ENCODE measurements around the gene AUTS2. TPM values are rescaled to one million over a fixed set of nuclear protein-coding genes. Genes with fewer than 3 reads are reported as not detected.

Gene AUTS2
- total RNA-seq, 4 donors from 2014 or later: 29.8 to 114 (median 59.4) TPM

- H3K27me3 ChIP-seq: peaks cover 5% of the 10 kb centered on the region
- H3K36me3 ChIP-seq: no peaks in the 10 kb centered on the region
- WGBS, 2 donors (ENCODE audit: low coverage in 1 of 2): 46 to 56% methylated on average over 3 to 4 of the region's 4 CpGs
- H3K4me1 ChIP-seq: no peaks in the 10 kb centered on the region
- no peaks in the 10 kb centered on the region for H3K9me3 ChIP-seq
- H3K27ac ChIP-seq: no peak overlapping the region
- no peak for DNase-seq
- in situ Hi-C loops (cut with MboI; ENCODE audit: low pct_ligation_motif_present in 1 of 4, low pct_unique_long_range_greater_than_20kb in 1 of 4, low sequenced_read_pairs in 3 of 4) (no loop called here), intact Hi-C loops (cut with DNase I; ENCODE audit: low total_unique reads) (no loop called here)
- TF ChIP-seq EP300 (IDR thresholded peaks at IDR 0.05; ENCODE audit: low read depth) (no peak), CTCF (IDR thresholded peaks at IDR 0.05) (no peak), POLR2AphosphoS5 (IDR thresholded peaks at IDR 0.05) (no peak), POLR2A (IDR thresholded peaks at IDR 0.05) (no peak)
- no peak overlapping the region for H3K4me3 ChIP-seq
Observed at GRCh38 chr7:69864822-69865221, 266.5 kb downstream of the AUTS2 start.

GRCh38 chr7:69868921-69869320 lies 270.6 kb downstream of the AUTS2 start:
- in situ Hi-C loops (cut with MboI; ENCODE audit: low pct_ligation_motif_present in 1 of 4, low pct_unique_long_range_greater_than_20kb in 1 of 4, low sequenced_read_pairs in 3 of 4) (no loop called here), intact Hi-C loops (cut with DNase I; ENCODE audit: low total_unique reads) (no loop called here)
- no peaks in the 10 kb centered on the region for H3K36me3 ChIP-seq
- TF ChIP-seq POLR2AphosphoS5 (IDR thresholded peaks at IDR 0.05): no peak
- H3K9me3 ChIP-seq: no peaks in the 10 kb centered on the region
- no peak overlapping the region for H3K4me3 ChIP-seq
- H3K27ac ChIP-seq: no peak overlapping the region
- WGBS, 2 donors (ENCODE audit: low coverage in 1 of 2): 84 to 100% methylated on average over 1 to 4 of the region's 4 CpGs
- H3K4me1 ChIP-seq: peaks cover 0 to 6% (median 0%) of the 10 kb centered on the region in 4 donors
- DNase-seq: no peak
- H3K27me3 ChIP-seq: no peaks in the 10 kb centered on the region

GRCh38 chr7:69871213-69871885 lies 273.1 kb downstream of the AUTS2 start:
- intact Hi-C loops (cut with DNase I; ENCODE audit: low total_unique reads): no loop called here
- H3K4me1 ChIP-seq: peaks cover 0 to 6% (median 0%) of the 10 kb centered on the region in 4 donors
- in situ Hi-C loops (cut with MboI; ENCODE audit: low pct_ligation_motif_present in 1 of 4, low pct_unique_long_range_greater_than_20kb in 1 of 4, low sequenced_read_pairs in 3 of 4): no loop called here
- DNase-seq: no peak
- WGBS, 2 donors (ENCODE audit: low coverage in 1 of 2): 81 to 91% methylated on average over 6 to 7 of the region's 7 CpGs
- H3K27ac ChIP-seq: no peak overlapping the region
- H3K27me3 ChIP-seq: no peaks in the 10 kb centered on the region
- TF ChIP-seq EP300 (IDR thresholded peaks at IDR 0.05; ENCODE audit: low read depth) (no peak), POLR2A (IDR thresholded peaks at IDR 0.05) (no peak), POLR2AphosphoS5 (IDR thresholded peaks at IDR 0.05) (no peak), CTCF (IDR thresholded peaks at IDR 0.05) (no peak)
- no peaks in the 10 kb centered on the region for H3K36me3 ChIP-seq
- no peaks in the 10 kb centered on the region for H3K9me3 ChIP-seq
- no peak overlapping the region for H3K4me3 ChIP-seq

- 66 to 67% methylated on average over 8 to 9 of the region's 9 CpGs for WGBS, 2 donors (ENCODE audit: low coverage in 1 of 2)
- H3K4me1 ChIP-seq: peaks cover 0 to 6% (median 0%) of the 10 kb centered on the region in 4 donors
- TF ChIP-seq CTCF (IDR thresholded peaks at IDR 0.05): no peak
- TF ChIP-seq POLR2A (IDR thresholded peaks at IDR 0.05): no peak
- no peak for TF ChIP-seq POLR2AphosphoS5 (IDR thresholded peaks at IDR 0.05)
- no peak for TF ChIP-seq EP300 (IDR thresholded peaks at IDR 0.05; ENCODE audit: low read depth)
- no peaks in the 10 kb centered on the region for H3K36me3 ChIP-seq
- no peaks in the 10 kb centered on the region for H3K27me3 ChIP-seq
- no peak for DNase-seq
- H3K27ac ChIP-seq: no peak overlapping the region
- no peak overlapping the region for H3K4me3 ChIP-seq
- no peaks in the 10 kb centered on the region for H3K9me3 ChIP-seq
- in situ Hi-C loops (cut with MboI; ENCODE audit: low pct_ligation_motif_present in 1 of 4, low pct_unique_long_range_greater_than_20kb in 1 of 4, low sequenced_read_pairs in 3 of 4): no loop called here
- intact Hi-C loops (cut with DNase I; ENCODE audit: low total_unique reads): no loop called here
Observed at GRCh38 chr7:69871886-69872569, 273.8 kb downstream of the AUTS2 start.
